HL-60/S4 treated with phorbol 12-myristate 13-acetate at 8.2 ng/mL for 4 days and 3 days (cell line): Measurements from ENCODE around the gene NLK.
"Not testable (repeated sequence)": the region's sequence is repeated elsewhere in the genome, so short reads cannot be mapped to it uniquely, and the experiment has no call there.

Experiments
- in situ Hi-C: fragments of 300-500 bp; cut with MboI; formaldehyde crosslinking; loops from 2 replicates; pipeline ENCODE4 v1.15.0; 2022; ENCODE audit warnings: low sequenced_read_pairs

NLK gene

GRCh38 chr17:28042657-28042720 lies at the start of gene NLK:
Gene NLK (plus strand): TSS chr17:28042677. CDS start chr17:28042874, 197 bp downstream.
- in situ Hi-C loops: no loop called here

GRCh38 chr17:27993161-27993695 lies 49.2 kb upstream of the NLK start:
- in situ Hi-C loops: no loop called here

DNA sequence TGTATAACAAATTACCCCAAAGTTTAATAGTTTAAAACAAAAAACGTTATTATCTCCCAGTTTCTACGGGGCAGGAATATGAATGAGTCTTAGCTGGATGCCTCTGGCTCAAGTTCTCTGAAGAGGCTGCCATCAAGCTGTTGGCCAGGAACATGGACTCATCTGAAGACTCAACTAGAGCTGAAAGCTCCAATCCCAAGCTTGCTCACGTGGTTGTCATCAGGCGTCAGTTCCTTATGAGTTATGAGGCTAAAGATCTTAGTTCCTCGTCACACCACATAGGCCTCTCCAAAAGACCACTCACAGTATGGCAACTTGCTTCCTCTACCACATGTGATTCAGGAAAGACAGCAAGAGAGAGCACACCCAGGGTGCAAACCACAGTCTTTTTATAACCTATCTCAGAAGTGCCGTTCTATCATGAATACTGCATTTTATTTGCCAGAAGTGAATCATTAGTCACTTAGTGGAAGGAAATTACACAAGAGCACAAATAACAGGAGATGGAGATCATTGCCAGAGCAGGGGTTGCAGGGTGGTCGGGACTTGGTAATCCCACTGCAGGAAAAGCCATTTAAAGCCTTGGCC lies 48.7 kb upstream of the NLK start:
- in situ Hi-C loops: no loop called here

DNA sequence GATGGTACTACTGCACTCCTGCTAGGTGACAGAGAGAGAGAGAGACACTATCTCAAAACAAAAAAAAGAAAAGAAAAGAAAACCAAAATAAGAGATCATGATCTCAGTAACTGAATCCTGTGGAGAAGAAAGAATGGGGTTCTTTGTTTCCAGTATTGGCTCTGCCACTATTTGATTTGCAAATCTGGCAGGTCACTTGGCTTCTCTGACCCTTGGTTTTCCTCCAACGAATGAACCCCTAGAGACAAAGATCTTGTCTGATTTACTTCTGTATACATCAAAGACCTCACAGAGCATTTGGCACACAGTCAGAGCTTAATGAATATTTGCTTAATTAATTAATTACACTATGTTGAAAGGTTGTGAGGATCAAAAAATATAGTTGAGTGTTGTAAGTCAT lies 47.9 kb upstream of the NLK start:
- in situ Hi-C loops: no loop called here

DNA sequence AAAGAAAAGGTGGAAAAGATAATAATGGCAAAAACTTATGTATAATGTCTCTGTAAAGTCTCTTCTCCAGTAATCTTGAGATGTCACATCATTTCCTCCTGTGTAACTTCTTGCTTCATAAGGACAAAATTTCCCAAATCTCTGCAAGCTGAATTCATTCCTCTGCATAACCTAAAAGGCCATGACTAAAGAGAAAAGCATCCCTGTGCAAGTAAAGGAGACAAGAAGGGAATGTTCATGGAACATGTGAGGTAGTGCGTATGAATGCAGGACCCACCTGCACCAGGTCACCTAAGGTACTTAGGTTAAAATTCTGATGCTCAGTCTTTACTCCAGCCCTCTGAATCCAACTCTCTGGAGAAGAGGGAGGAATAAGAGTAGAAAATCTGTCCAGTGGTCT lies 46.9 kb upstream of the NLK start:
- in situ Hi-C loops: no loop called here

- in situ Hi-C loops: no loop called here
Observed at GRCh38 chr17:27996202-27997043, 46.1 kb upstream of the NLK start.

DNA sequence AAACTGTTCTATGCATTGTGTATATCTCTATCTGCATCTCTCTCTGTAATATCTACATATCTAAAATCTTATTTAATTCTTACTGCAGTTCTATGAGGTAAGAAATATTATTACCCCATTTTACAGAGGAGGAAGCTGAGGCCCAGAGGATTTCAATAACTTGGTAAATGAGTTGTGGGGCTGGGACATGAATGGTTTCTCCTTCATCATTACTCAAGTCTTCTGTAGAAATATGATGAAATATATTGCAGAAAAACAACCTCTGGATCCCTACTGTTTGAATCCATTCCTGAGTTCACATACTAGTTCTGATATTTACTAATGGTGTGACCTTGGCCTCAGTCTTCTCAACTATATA lies 45.5 kb upstream of the NLK start:
- in situ Hi-C loops: no loop called here

DNA sequence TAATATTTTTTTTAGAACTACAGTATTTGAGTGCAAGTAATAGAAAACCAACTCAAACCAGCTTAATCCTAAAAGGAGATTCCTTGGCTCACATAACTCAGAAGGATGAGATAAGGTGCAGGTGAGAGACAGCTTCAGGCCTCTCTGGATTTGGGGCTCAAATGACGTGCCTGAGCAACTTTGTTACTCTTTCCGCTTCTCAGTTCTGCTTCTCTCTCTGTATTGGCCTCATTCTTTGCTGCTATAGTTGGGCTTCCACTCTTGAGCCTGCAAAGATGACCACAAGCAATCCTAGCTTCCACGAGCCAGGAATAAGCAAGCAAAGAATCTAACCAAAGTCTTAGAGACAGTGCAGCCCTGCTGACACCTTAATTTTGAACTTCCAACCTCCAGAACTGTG lies 45.0 kb upstream of the NLK start:
- in situ Hi-C loops: no loop called here

- in situ Hi-C loops: no loop called here
Observed at GRCh38 chr17:28001149-28001548, 41.3 kb upstream of the NLK start.

DNA sequence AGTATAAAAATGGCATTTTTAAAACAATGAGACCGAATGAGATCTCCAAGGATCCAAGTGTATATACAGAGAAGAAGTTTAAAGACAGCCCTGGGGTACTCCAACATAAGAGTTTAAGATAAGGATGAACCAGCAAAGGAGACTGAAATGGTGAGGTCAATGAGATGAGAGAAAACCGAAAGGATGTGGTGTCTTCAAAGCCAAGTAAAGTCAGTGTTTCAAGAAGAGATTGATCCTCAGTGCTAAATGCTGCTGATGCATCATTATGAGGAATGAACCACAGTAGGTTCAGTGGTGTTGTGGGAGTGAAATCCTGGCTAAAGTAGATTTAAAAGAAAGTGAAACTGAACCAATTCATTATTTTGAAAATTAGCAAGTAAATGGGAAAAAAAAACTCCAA lies 38.1 kb upstream of the NLK start:
- in situ Hi-C loops: no loop called here

GRCh38 chr17:28007925-28008324 lies 34.6 kb upstream of the NLK start:
- in situ Hi-C loops: not testable (repeated sequence)

DNA sequence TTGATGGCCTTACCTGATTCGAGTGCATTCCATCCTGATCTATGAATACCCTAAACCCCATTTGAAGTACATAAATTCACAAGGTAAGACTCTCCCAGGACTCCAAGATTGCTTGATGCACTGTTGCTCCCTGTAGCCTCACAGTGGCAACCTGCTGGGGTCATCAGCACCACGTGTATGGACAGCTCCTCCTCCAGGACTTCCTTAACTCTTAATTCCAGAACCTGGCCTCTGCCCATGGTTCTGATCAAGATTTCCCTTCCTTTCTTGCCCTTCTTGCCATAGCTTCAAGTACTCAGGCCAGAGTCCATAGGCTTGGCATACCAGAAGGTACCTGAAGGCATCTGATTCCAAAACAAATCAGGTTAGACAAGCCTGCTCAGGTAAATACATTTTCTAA lies 34.0 kb upstream of the NLK start:
- in situ Hi-C loops: no loop called here

- in situ Hi-C loops: no loop called here
Observed at GRCh38 chr17:28010406-28010805, 32.1 kb upstream of the NLK start.

GRCh38 chr17:28018439-28019070 lies 23.9 kb upstream of the NLK start:
- in situ Hi-C loops: no loop called here

DNA sequence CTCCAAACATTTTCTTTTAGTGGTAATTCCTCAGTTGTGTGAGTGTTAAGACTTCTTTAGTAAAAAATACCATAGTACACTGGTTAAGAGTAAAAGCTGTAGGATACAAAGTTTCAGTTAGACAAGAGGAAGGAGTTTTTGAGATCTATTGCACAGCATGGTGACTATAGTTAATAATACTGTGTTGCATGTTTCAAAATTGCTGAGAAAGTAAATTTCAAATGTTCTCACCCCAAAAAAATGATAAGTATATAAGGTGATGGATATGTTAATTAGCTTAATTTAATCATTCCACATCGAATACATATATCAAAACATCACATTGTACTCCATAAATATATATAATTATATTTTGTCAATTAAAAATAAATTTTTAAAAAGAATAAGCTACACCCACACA lies 22.0 kb upstream of the NLK start:
- in situ Hi-C loops: no loop called here

DNA sequence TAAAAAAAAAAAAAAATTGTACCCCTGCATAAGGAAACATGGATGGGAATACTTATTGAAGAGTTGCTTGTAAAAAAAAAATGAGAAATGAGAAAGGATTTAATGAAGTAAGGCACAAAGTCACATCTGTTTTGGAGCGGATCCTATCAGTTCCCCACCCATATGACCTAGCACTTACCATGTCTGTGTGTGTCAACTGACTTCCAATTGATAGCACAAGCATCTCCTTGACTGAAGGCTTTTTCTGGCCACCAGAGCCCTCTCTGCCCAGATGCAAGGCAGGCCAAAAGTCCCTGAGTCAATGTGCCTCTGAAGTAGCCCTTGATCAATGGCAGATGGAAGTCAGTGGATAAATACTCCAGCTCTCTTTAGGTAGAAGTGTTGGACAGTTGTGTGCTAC lies 13.4 kb upstream of the NLK start:
- in situ Hi-C loops: no loop called here

- in situ Hi-C loops: no loop called here
Observed at GRCh38 chr17:28030386-28030785, 12.1 kb upstream of the NLK start.

DNA sequence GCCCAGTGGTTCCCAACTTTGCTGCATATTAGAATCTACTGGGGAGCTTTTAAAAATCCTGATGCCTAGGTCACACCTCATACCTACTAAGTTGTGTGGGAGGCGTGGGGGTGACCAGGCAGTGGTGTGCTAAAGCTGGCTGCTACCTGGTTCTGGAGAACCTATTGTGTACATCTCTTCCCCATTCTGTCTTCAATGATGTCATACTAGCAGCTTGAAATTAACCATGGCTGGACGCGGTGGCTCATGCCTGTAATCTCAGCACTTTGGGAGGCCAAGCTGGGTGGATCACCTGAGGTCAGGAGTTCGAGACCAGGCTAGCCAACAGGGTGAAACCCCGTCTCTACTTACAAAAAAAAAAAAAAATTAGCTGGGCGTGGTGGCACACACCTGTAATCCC lies 11.3 kb upstream of the NLK start:
- in situ Hi-C loops: no loop called here

DNA sequence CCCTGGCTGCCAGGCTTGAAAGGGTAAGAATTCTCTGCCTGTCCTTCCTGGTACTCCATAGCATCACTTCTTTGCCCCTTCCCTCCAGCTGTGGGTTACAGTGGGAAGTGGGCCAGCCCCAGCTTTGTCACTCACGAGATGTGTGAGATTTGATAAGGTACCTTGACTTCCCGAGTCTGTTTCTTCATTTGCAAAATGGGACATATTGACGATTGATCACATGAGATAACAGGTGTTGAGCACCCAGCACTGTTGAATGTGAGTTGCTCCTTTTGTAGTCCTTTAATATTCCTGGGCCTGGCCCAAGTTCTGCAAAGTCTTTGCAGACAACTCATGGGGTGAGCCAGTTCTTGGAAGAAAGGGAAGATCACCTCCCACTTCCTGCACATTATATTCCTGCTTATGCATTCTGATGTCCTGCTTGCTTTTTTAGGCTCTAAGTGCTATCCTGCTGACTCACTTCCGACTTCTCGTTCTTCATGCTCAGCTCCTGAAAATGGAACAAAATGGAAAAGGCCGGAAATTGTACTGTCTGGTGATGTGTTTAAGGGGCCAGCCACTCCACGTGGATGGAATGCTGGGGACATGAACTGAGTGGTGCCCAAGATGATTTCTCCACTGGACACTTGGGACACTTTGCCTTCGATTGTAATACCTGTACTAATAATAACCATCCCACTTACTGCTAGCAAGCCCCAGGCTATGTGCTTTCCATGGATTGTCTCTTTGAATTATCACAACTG lies 8.3 kb upstream of the NLK start:
- in situ Hi-C loops: no loop called here

DNA sequence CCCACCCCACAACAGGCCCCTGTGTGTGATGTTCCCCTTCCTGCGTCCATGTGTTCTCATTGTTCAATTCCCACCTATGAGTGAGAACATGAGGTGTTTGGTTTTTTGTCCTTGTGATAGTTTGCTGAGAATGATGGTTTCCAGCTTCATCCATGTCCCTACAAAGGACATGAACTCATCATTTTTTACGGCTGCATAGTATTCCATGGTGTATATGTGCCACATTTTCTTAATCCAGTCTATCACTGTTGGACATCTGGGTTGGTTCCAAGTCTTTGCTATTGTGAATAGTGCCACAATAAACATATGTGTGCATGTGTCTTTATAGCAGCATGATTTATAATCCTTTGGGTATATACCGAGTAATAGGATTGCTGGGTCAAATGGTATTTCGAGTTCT lies 7.0 kb upstream of the NLK start:
- in situ Hi-C loops: not testable (repeated sequence)

DNA sequence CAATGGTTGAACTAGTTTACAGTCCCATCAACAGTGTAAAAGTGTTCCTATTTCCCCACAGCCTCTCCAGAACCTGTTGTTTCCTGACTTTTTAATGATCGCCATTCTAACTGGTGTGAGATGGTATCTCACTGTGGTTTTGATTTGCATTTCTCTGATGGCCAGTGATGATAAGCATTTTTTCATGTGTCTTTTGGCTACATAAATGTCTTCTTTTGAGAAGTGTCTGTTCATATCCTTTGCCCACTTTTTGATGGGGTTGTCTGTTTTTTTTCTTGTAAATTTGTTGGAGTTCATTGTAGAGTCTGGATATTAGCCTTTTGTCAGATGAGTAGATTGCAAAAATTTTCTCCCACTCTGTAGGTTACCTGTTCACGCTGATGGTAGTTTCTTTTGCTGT lies 6.6 kb upstream of the NLK start:
- in situ Hi-C loops: not testable (repeated sequence)

- in situ Hi-C loops: no loop called here
Observed at GRCh38 chr17:28038802-28039201, 3.7 kb upstream of the NLK start.
